A673 (cell line): Measurements from ENCODE around the gene DNAJC2. TPM values are rescaled to one million over a fixed set of nuclear protein-coding genes. Genes with fewer than 3 reads are reported as not detected.

Experiments
- BruUV-seq: library from RNA; stranded (reverse); fragments of 400-500 nt; replicated peaks from 2 replicates; lab custom pipeline; 2021; lab: Mats Ljungman, UMichigan
- CTCF ChIA-PET: fragments of 300-600 bp; sonication (Branson Sonifier 250); formaldehyde crosslinking; loops from one replicate; lab custom pipeline; 2022; ENCODE audit warnings: antibody characterized with exemption; lab: Charles Lee
- POLR2A ChIA-PET: fragments of 300-600 bp; sonication (Branson Sonifier 250); formaldehyde crosslinking; loops from one replicate; lab custom pipeline; 2022; ENCODE audit warnings: antibody characterized with exemption; ENCODE audit not compliant: low non-redundant PET; lab: Charles Lee
- DNase-seq: peaks from one replicate; pipeline ENCODE4 v3.0.0-alpha.2; 2015; ENCODE audit warnings: low spot score
- H3K27ac ChIP-seq: fragments of 200-600 bp; sonication (generic); 2 replicates; pipeline ENCODE4 v1.5.1; 2016; ENCODE audit warnings: mixed run types, low read depth, mild to moderate bottlenecking, mixed read lengths, antibody characterized with exemption, low read length; ENCODE audit not compliant: poor library complexity, severe bottlenecking
- H3K27me3 ChIP-seq: fragments of 200-600 bp; sonication (generic); replicated peaks from 2 replicates; pipeline ENCODE4 v1.6.1; 2017; ENCODE audit warnings: mixed run types, low read depth, mild to moderate bottlenecking, mixed read lengths, antibody characterized with exemption, low read length; ENCODE audit not compliant: insufficient read depth, poor library complexity
- H3K36me3 ChIP-seq: fragments of 200-600 bp; sonication (generic); 2 replicates; pipeline ENCODE4 v1.6.1; 2016; ENCODE audit warnings: mixed run types, mild to moderate bottlenecking, mixed read lengths, antibody characterized with exemption, low read length; ENCODE audit not compliant: insufficient read depth, poor library complexity, severe bottlenecking
- H3K4me1 ChIP-seq: fragments of 200-600 bp; sonication (generic); 2 replicates; pipeline ENCODE4 v1.6.1; 2017; ENCODE audit warnings: mixed run types, mild to moderate bottlenecking, mixed read lengths, antibody characterized with exemption, low read length; ENCODE audit not compliant: insufficient read depth, poor library complexity, severe bottlenecking
- H3K4me3 ChIP-seq: fragments of 200-600 bp; sonication (generic); 2 replicates; pipeline ENCODE4 v1.5.1; 2016; ENCODE audit warnings: low read depth, mixed run types, mild to moderate bottlenecking, mixed read lengths, low read length; ENCODE audit not compliant: poor library complexity, severe bottlenecking
- H3K9me3 ChIP-seq: fragments of 200-600 bp; sonication (generic); 2 replicates; pipeline ENCODE4 v1.6.1; 2016; ENCODE audit warnings: mixed run types, low read depth, mild to moderate bottlenecking, mixed read lengths, antibody characterized with exemption, low read length; ENCODE audit not compliant: poor library complexity, severe bottlenecking
- EZH2 ChIP-seq: fragments of 200-600 bp; sonication (generic); IDR thresholded peaks from 2 replicates; pipeline ENCODE4 v1.6.1; 2017; ENCODE audit warnings: borderline replicate concordance, low read depth, mild to moderate bottlenecking, mixed read lengths, antibody characterized with exemption, low read length; ENCODE audit not compliant: poor library complexity, severe bottlenecking
- intact Hi-C: fragments of 100-400 bp; cut with micrococcal nuclease; formaldehyde crosslinking; loops from one replicate; pipeline ENCODE4 v1.10.0; 2022; ENCODE audit not compliant: unreplicated experiment
- total RNA-seq: library from RNA; stranded (reverse); gene quantifications from 2 replicates; pipeline ENCODE4 v1.2.3, GENCODE V29; 2021
- TF ChIP-seq, protein P1 (sequence below): fragments of 300-800, 200-600 bp; sonication (generic); conservative IDR thresholded peaks from 2 replicates; pipeline ENCODE4 v1.5.1; 2017; ENCODE audit warnings: low read depth, mild to moderate bottlenecking, antibody characterized with exemption, low read length, moderate library complexity, mixed read lengths

Gene DNAJC2
- total RNA-seq, 1 experiment from 2014 or later: 76.8 TPM

DNA sequence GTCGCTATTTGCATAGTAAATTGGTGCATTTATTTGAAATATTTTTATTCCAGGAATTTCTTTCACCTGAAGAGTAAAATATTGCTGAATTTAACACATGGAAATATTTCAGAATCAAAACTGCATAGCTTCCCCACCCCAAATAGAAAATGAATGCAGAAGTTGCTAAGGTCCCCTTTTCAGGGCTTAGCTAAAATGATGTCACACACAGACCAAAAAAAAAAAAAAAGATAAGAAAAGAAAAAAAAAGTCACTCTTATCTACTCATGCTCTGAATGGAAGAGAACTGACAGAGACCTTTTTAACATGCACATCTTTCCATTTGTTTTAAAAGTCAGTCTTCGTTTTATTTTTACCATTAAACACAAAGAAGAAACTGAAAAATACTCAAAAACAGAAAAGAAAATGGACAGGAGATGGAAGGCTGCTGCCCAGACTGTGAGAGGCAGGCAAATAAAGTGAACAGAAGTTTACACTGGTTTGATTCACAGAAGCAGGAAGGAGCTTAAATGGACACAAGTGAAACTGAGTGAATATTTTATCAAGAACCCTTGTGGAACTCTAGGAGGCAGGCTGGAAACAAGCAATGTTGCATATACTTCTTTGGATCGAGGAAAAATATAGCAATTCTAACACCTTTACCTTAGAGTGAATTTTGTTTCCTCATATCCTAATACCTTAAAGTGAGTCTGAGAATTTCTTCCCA lies 34.9 kb upstream of the DNAJC2 start:
- Histone ChIP-seq H3K36me3 (no peaks in the 10 kb centered on the region), H3K9me3 (no peaks in the 10 kb centered on the region), H3K4me3 (no peak overlapping the region), H3K27ac (no peak overlapping the region), H3K27me3 (peaks cover 12% of the 10 kb centered on the region), H3K4me1 (no peaks in the 10 kb centered on the region)
- CTCF ChIA-PET: no interaction called here
- TF ChIP-seq, protein P1, sequence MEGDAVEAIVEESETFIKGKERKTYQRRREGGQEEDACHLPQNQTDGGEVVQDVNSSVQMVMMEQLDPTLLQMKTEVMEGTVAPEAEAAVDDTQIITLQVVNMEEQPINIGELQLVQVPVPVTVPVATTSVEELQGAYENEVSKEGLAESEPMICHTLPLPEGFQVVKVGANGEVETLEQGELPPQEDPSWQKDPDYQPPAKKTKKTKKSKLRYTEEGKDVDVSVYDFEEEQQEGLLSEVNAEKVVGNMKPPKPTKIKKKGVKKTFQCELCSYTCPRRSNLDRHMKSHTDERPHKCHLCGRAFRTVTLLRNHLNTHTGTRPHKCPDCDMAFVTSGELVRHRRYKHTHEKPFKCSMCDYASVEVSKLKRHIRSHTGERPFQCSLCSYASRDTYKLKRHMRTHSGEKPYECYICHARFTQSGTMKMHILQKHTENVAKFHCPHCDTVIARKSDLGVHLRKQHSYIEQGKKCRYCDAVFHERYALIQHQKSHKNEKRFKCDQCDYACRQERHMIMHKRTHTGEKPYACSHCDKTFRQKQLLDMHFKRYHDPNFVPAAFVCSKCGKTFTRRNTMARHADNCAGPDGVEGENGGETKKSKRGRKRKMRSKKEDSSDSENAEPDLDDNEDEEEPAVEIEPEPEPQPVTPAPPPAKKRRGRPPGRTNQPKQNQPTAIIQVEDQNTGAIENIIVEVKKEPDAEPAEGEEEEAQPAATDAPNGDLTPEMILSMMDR: no peak
- TF ChIP-seq EZH2: no peak
- no peak for DNase-seq
- POLR2A ChIA-PET: interaction anchor here (0.7 kb wide), 1 partner anchor 829 kb away, joined by 7 read pairs; no protein-coding TSS in a partner anchor
- intact Hi-C loops: no loop called here
- BruUV-seq: no TSS peak

DNA sequence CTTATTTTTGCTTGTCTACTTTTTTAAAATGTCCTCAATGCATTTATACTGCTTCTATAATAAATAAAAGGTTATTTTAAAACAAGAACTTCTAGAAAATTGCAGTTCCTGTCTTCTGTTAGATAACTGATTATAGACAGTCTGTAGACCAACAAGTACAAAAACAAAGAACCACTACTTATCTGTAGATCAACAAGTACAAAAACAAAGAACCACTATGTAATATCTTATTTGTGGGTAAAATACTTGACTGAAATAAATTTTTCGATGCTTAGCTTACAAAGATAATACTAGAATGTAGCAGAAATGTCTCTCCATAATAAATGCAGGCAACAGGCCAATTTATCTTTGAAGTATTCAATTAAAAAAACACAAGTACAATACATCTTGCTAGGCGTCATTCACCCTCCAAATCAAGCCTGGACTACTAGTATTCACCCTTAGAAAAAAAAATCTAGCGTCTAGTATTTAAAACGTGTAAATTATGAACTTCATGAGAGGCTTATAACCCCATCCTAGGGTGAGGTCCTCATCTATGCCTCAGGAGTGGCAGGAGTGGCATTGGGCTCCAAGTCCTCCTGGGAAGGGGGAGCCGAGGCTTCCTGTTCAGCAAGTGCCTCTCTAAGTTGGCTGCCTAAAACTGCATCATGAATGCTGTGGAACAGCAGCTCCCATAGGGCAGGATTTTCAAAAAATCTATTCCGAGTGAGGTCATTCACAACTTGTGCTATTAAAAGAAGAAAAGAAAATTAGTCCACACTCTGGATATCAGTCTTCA lies 29.5 kb upstream of the DNAJC2 start:
- DNase-seq: no peak
- H3K36me3 ChIP-seq: peaks cover 5% of the 10 kb centered on the region
- ChIA-PET CTCF (no interaction called here), POLR2A (no interaction called here)
- no peak overlapping the region for H3K27ac ChIP-seq
- intact Hi-C loops: no loop called here
- peaks cover 9% of the 10 kb centered on the region for H3K27me3 ChIP-seq
- no peaks in the 10 kb centered on the region for H3K9me3 ChIP-seq
- BruUV-seq: no TSS peak
- no peaks in the 10 kb centered on the region for H3K4me1 ChIP-seq
- TF ChIP-seq, protein P1: no peak
- TF ChIP-seq EZH2: no peak
- H3K4me3 ChIP-seq: no peak overlapping the region

DNA sequence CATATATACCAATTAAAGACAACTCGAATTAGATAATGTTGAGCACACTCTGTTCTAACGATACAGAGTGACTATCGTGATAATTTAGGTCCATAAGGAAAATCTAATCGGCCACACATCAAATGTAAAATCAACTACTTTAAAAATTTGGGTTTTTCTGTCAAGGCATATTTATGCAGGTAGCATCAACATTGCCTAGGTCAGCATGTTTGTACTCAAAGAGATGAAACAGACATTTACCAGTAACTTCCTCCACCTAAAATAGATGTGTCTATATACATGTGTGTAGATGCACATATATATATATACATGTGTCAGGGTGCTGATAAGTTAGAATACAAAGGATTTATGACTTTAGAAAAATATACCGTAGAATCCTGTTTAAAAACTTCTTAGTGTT lies 24.9 kb upstream of the DNAJC2 start:
- H3K9me3 ChIP-seq: no peaks in the 10 kb centered on the region
- TF ChIP-seq, protein P1: no peak
- no peak for TF ChIP-seq EZH2
- no peak overlapping the region for H3K4me3 ChIP-seq
- intact Hi-C loops: no loop called here
- no peaks in the 10 kb centered on the region for H3K27me3 ChIP-seq
- DNase-seq: no peak
- H3K27ac ChIP-seq: no peak overlapping the region
- no TSS peak for BruUV-seq
- ChIA-PET CTCF (no interaction called here), POLR2A (no interaction called here)
- no peaks in the 10 kb centered on the region for H3K4me1 ChIP-seq
- H3K36me3 ChIP-seq: peaks cover 48% of the 10 kb centered on the region
